HepG2 (cell line): ENCODE measurements around the gene NAPB. TPM values are rescaled to one million over a fixed set of nuclear protein-coding genes. Genes with fewer than 3 reads are reported as not detected.

Source experiments
- ATAC-seq: fragments of 200-7000 bp; cut with Tn5 transposase; 3 replicates; pipeline ENCODE4 v1.9.1; 2020; ENCODE audit warnings: mild to moderate bottlenecking, moderate library complexity
- BruUV-seq: library from RNA; stranded (reverse); fragments of 400-500 nt; replicated peaks from 2 replicates; lab custom pipeline; 2021; lab: Mats Ljungman, UMichigan
- CTCF ChIA-PET: fragments of 300-600 bp; formaldehyde crosslinking; extraction: SDS; loops from one replicate; lab custom pipeline; 2021; ENCODE audit warnings: low total read pairs, inconsistent platforms, low intra/inter-chr PET ratio; lab: Yijun Ruan, JAX
- POLR2A ChIA-PET: fragments of 350-600 bp; sonication (Branson Sonifier 250); formaldehyde crosslinking; loops from one replicate; lab custom pipeline; 2020; ENCODE audit warnings: antibody characterized with exemption, inconsistent platforms; lab: Yijun Ruan, JAX
- DNase-seq: peaks from one replicate; pipeline ENCODE4 v3.0.0-alpha.2; 2015; ENCODE audit warnings: low spot score
- FAIRE-seq: peaks from 3 replicates; lab custom pipeline; 2011; peaks lifted over from hg19 to GRCh38; lab: Jason Lieb, UNC
- H2AFZ ChIP-seq: one replicate; pipeline ENCODE4 v1.6.1; 2011; ENCODE audit warnings: low read length, inconsistent platforms
- H3K27ac ChIP-seq: fragments of 300-600 bp; 3 replicates; pipeline ENCODE4 v1.8.0; 2011; ENCODE audit warnings: mixed run types, mild to moderate bottlenecking, mixed read lengths, low read length, inconsistent platforms; ENCODE audit not compliant: insufficient read depth; ENCODE audit errors: extremely low read length
- H3K27me3 ChIP-seq, 2 experiments: fragments of 200-600 bp in 1 of 2; 2 replicates in 1 of 2; 3 replicates in 1 of 2; pipeline versions ENCODE4 v1.6.0 to v1.8.0; 2011; ENCODE audit warnings: low read length in 2 of 2, mild to moderate bottlenecking in 2 of 2, moderate library complexity in 2 of 2, inconsistent platforms in 1 of 2; ENCODE audit not compliant: insufficient read depth in 2 of 2, control insufficient read depth in 1 of 2
- H3K36me3 ChIP-seq, 2 experiments: fragments of 200-600 bp in 1 of 2; replicated peaks in 1 of 2; 2 replicates in 1 of 2; 3 replicates in 1 of 2; pipeline versions ENCODE4 v1.5.1 to v1.8.0; 2011; ENCODE audit warnings: low read length in 2 of 2, inconsistent platforms in 1 of 2; ENCODE audit not compliant: insufficient read depth in 2 of 2, control insufficient read depth in 1 of 2
- H3K4me1 ChIP-seq: 2 replicates; pipeline ENCODE4 v1.5.1; 2012; ENCODE audit warnings: low read length, inconsistent platforms; ENCODE audit not compliant: insufficient read depth
- H3K4me2 ChIP-seq: 2 replicates; pipeline ENCODE4 v1.6.0; 2011; ENCODE audit warnings: low read depth, low read length, inconsistent platforms
- H3K4me3 ChIP-seq, 3 experiments: fragments of 200-600 bp in 1 of 3; sonication (generic), shearing (Covaris generic) in 1 of 3; replicated peaks in 1 of 3; 2 replicates each; pipeline ENCODE4 v1.5.1; 2011 to 2016; ENCODE audit warnings: low read length in 3 of 3, inconsistent platforms in 2 of 3, low read depth in 2 of 3, mild to moderate bottlenecking in 2 of 3, control low read depth in 1 of 3, mixed read lengths in 1 of 3; ENCODE audit not compliant: insufficient read depth in 1 of 3
- H3K79me2 ChIP-seq: one replicate; pipeline ENCODE4 v1.6.1; 2011; ENCODE audit warnings: low read length, inconsistent platforms; ENCODE audit not compliant: insufficient read depth
- H3K9ac ChIP-seq: 2 replicates; pipeline ENCODE4 v1.6.0; 2011; ENCODE audit warnings: mild to moderate bottlenecking, low read depth, low read length, inconsistent platforms; ENCODE audit not compliant: insufficient read depth
- H3K9me3 ChIP-seq: 2 replicates; pipeline ENCODE4 v1.5.1; 2012; ENCODE audit warnings: mild to moderate bottlenecking, low read length
- H4K20me1 ChIP-seq: 2 replicates; pipeline ENCODE4 v1.6.0; 2011; ENCODE audit warnings: inconsistent platforms, mild to moderate bottlenecking, low read length, moderate library complexity; ENCODE audit not compliant: insufficient read depth
- HCFC1 ChIP-seq: fragments of 150-350 bp; IDR thresholded peaks from 2 replicates; pipeline ENCODE4 v1.6.1; 2014; ENCODE audit warnings: low read depth, low read length
- KLF13 ChIP-seq: sonication (generic); formaldehyde crosslinking; IDR thresholded peaks from 2 replicates; pipeline ENCODE4 v1.4.0; 2020; ENCODE audit warnings: mild to moderate bottlenecking, missing genetic modification reagents
- MTA3 ChIP-seq: sonication (generic); formaldehyde crosslinking; IDR thresholded peaks from 2 replicates; pipeline ENCODE4 v1.4.0; 2020; ENCODE audit warnings: missing genetic modification reagents
- POLR2A ChIP-seq, 2 experiments: IDR thresholded peaks; 2 replicates each; pipeline ENCODE4 v1.6.1; 2011; ENCODE audit warnings: low read depth in 2 of 2, low read length in 2 of 2, mild to moderate bottlenecking in 1 of 2, moderate library complexity in 1 of 2; ENCODE audit not compliant: insufficient read depth in 1 of 2
- POLR2AphosphoS5 ChIP-seq: IDR thresholded peaks from 2 replicates; pipeline ENCODE4 v1.6.1; 2012; ENCODE audit warnings: low read depth, low read length
- PRDM15 ChIP-seq: sonication (generic); formaldehyde crosslinking; IDR thresholded peaks from 2 replicates; pipeline ENCODE4 v1.4.0; 2020; ENCODE audit warnings: missing genetic modification reagents
- SIX1 ChIP-seq: sonication (generic); formaldehyde crosslinking; IDR thresholded peaks from 2 replicates; pipeline ENCODE4 v1.4.0; 2020; ENCODE audit warnings: missing genetic modification reagents, borderline replicate concordance
- SRY ChIP-seq: sonication (generic); formaldehyde crosslinking; IDR thresholded peaks from 2 replicates; pipeline ENCODE4 v1.8.0; 2022; ENCODE audit warnings: mild to moderate bottlenecking, missing genetic modification reagents
- ZMAT3 ChIP-seq: sonication (generic); formaldehyde crosslinking; conservative IDR thresholded peaks from 2 replicates; pipeline ENCODE4 v1.7.0; 2021; ENCODE audit warnings: missing genetic modification reagents
- WGBS: methylation state at CpG from one replicate; pipeline ENCODE4 v1.1.6; 2017; ENCODE audit warnings: low lambda C conversion rate; 5-methylcytosine and 5-hydroxymethylcytosine counted together
- in situ Hi-C: cut with HindIII; loops from 2 replicates; pipeline ENCODE4 v1.10.0; 2017; ENCODE audit warnings: low pct_unique_long_range_greater_than_20kb; ENCODE audit not compliant: extremely low pct_ligation_motif_present
- intact Hi-C: fragments of 100-400 bp; cut with micrococcal nuclease; formaldehyde crosslinking; loops from one replicate; pipeline ENCODE4 v1.10.0; 2022; ENCODE audit not compliant: unreplicated experiment
- polyA plus RNA-seq, 8 experiments: library from polyadenylated mRNA; depleted of rRNA in 3 of 8; stranded (reverse) in 7 of 8; unstranded in 1 of 8; fragments of >200 nt; fragmentation: Illumina TruSeq in 4 of 8; extraction: Trizol in 4 of 8; gene quantifications; 2 replicates each; pipeline versions ENCODE4 v1.2.1 to v1.2.3, GENCODE V29; 2011 to 2016; ENCODE audit warnings: low read depth in 4 of 8, missing spikeins in 1 of 8, mixed read lengths in 1 of 8; ENCODE audit not compliant: insufficient read depth in 1 of 8
- total RNA-seq, 5 experiments: library from RNA; depleted of rRNA; stranded (reverse); fragments of >200 nt; fragmentation: Illumina TruSeq; extraction: Trizol; gene quantifications; 2 replicates each; pipeline ENCODE4 v1.2.3, GENCODE V29; 2016; ENCODE audit warnings: low read depth in 1 of 5
- TF ChIP-seq, protein P1 (sequence below): sonication (generic); formaldehyde crosslinking; IDR thresholded peaks from 2 replicates; pipeline ENCODE4 v1.5.0; 2020; ENCODE audit warnings: mild to moderate bottlenecking, missing genetic modification reagents, borderline replicate concordance

Gene NAPB
- total and polyA plus RNA-seq, 2 of the 13 experiments (the other 11 are each of a cell fraction or from before 2014, with no cell fraction given): 15.2 to 16.1 TPM

- Histone ChIP-seq H3K9ac (peak overlapping the region; percentile 92), H3K27me3 (no peaks in the 10 kb centered on the region; a peak in 1 of 5 replicates), H3K36me3 (peaks cover 3 to 12% of the 10 kb centered on the region in 2 experiments; a peak in 4 of 5 replicates), H2AFZ (no peak overlapping the region), H3K4me1 (peaks cover 45% of the 10 kb centered on the region), H3K27ac (peak overlapping the region; percentile 91), H3K4me2 (peak overlapping the region; percentile 89), H3K4me3 (peak overlapping the region; percentile 80 to 91 (median 90)), H3K79me2 (peaks cover 33% of the 10 kb centered on the region), H3K9me3 (no peaks in the 10 kb centered on the region), H4K20me1 (peaks cover 12% of the 10 kb centered on the region)
- BruUV-seq: no TSS peak
- FAIRE-seq (peak; percentile 50), DNase-seq (peak; percentile 85), ATAC-seq (peak; percentile 48)
- ChIA-PET POLR2A (interaction anchor here (0.6 to 3.3 kb wide), 31 partner anchors 9 to 1012 kb away, joined by 3 to 145 read pairs (median 5); partner anchors contain the start of genes FOXA2, GZF1 and NAPB), CTCF (interaction anchor here (1.3 to 1.5 kb wide), 2 partner anchors 11 to 95 kb away, joined by 3 read pairs; partner anchors contain the start of gene GZF1)
- intact Hi-C loops (loop anchor here (1.0 to 10.0 kb wide), 4 partner anchors 7 to 936 kb away; partner anchors contain the start of gene NAPB), in situ Hi-C loops (loop anchor here (10.0 kb wide), 1 partner anchor 776 kb away; no protein-coding TSS in a partner anchor)
- WGBS: under 1% methylated on average over 60 of the region's 64 CpGs
- TF ChIP-seq HCFC1 (no peak), POLR2AphosphoS5 (peak; percentile 58; the same call in 1 of the 2 replicates), SIX1 (CRISPR knock-in tag) (no peak), SRY (CRISPR knock-in tag) (0 out of 2 replicates have a peak, but pooled peaks have one; percentile 56), PRDM15 (CRISPR knock-in tag) (no peak; the same call in 1 of the 2 replicates), MTA3 (CRISPR knock-in tag) (no peak), KLF13 (CRISPR knock-in tag) (peak; percentile 15; the same call in 1 of the 2 replicates), POLR2A (IDR thresholded peaks at IDR 0.05; ENCODE audit: insufficient read depth in 1 of 2, low read depth in 2 of 2, low read length in 2 of 2) (peak in 1 of 2 experiments; percentile 49; a peak in 1 of 4 replicates), ZMAT3 (no peak)
- TF ChIP-seq, protein P1, sequence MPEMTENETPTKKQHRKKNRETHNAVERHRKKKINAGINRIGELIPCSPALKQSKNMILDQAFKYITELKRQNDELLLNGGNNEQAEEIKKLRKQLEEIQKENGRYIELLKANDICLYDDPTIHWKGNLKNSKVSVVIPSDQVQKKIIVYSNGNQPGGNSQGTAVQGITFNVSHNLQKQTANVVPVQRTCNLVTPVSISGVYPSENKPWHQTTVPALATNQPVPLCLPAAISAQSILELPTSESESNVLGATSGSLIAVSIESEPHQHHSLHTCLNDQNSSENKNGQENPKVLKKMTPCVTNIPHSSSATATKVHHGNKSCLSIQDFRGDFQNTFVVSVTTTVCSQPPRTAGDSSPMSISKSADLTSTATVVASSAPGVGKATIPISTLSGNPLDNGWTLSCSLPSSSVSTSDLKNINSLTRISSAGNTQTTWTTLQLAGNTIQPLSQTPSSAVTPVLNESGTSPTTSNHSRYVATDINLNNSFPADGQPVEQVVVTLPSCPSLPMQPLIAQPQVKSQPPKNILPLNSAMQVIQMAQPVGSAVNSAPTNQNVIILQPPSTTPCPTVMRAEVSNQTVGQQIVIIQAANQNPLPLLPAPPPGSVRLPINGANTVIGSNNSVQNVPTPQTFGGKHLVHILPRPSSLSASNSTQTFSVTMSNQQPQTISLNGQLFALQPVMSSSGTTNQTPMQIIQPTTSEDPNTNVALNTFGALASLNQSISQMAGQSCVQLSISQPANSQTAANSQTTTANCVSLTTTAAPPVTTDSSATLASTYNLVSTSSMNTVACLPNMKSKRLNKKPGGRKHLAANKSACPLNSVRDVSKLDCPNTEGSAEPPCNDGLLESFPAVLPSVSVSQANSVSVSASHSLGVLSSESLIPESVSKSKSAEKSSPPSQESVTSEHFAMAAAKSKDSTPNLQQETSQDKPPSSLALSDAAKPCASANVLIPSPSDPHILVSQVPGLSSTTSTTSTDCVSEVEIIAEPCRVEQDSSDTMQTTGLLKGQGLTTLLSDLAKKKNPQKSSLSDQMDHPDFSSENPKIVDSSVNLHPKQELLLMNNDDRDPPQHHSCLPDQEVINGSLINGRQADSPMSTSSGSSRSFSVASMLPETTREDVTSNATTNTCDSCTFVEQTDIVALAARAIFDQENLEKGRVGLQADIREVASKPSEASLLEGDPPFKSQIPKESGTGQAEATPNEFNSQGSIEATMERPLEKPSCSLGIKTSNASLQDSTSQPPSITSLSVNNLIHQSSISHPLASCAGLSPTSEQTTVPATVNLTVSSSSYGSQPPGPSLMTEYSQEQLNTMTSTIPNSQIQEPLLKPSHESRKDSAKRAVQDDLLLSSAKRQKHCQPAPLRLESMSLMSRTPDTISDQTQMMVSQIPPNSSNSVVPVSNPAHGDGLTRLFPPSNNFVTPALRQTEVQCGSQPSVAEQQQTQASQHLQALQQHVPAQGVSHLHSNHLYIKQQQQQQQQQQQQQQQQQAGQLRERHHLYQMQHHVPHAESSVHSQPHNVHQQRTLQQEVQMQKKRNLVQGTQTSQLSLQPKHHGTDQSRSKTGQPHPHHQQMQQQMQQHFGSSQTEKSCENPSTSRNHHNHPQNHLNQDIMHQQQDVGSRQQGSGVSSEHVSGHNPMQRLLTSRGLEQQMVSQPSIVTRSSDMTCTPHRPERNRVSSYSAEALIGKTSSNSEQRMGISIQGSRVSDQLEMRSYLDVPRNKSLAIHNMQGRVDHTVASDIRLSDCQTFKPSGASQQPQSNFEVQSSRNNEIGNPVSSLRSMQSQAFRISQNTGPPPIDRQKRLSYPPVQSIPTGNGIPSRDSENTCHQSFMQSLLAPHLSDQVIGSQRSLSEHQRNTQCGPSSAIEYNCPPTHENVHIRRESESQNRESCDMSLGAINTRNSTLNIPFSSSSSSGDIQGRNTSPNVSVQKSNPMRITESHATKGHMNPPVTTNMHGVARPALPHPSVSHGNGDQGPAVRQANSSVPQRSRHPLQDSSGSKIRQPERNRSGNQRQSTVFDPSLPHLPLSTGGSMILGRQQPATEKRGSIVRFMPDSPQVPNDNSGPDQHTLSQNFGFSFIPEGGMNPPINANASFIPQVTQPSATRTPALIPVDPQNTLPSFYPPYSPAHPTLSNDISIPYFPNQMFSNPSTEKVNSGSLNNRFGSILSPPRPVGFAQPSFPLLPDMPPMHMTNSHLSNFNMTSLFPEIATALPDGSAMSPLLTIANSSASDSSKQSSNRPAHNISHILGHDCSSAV: no peak
Measured at GRCh38 chr20:23350904-23351838, 70.1 kb downstream of the NAPB start.
